HepG2 (cell line): ENCODE measurements around the gene KIRREL2. TPM values are rescaled to one million over a fixed set of nuclear protein-coding genes. Genes with fewer than 3 reads are reported as not detected.

Experiments
- DNMT1 ChIP-seq: sonication (generic); formaldehyde crosslinking; IDR thresholded peaks from 2 replicates; pipeline ENCODE4 v1.5.1; 2020; ENCODE audit warnings: mild to moderate bottlenecking, missing genetic modification reagents
- DR1 ChIP-seq: sonication (generic); formaldehyde crosslinking; IDR thresholded peaks from 2 replicates; pipeline ENCODE4 v1.8.0; 2021; ENCODE audit warnings: mild to moderate bottlenecking, missing genetic modification reagents, inconsistent platforms
- ESRRA ChIP-seq: sonication (generic); formaldehyde crosslinking; IDR thresholded peaks from 2 replicates; pipeline ENCODE4 v1.5.1; 2020; ENCODE audit warnings: mild to moderate bottlenecking, low read depth, missing genetic modification reagents
- FLYWCH1 ChIP-seq: sonication (generic); formaldehyde crosslinking; IDR thresholded peaks from 2 replicates; pipeline ENCODE4 v1.8.1; 2023; ENCODE audit warnings: mild to moderate bottlenecking, missing genetic modification reagents
- FOXJ3 ChIP-seq: sonication (generic); formaldehyde crosslinking; IDR thresholded peaks from 2 replicates; pipeline ENCODE4 v1.4.0; 2020; ENCODE audit warnings: missing genetic modification reagents, mild to moderate bottlenecking, borderline replicate concordance
- HMGXB3 ChIP-seq: sonication (generic); formaldehyde crosslinking; IDR thresholded peaks from 2 replicates; pipeline ENCODE4 v1.4.0; 2020; ENCODE audit warnings: missing genetic modification reagents, borderline replicate concordance
- HNRNPLL ChIP-seq: fragments of 200-400 bp; formaldehyde crosslinking; IDR thresholded peaks from 2 replicates; pipeline ENCODE4 v1.6.1; 2017; ENCODE audit warnings: mild to moderate bottlenecking, low read depth, low read length; ENCODE audit not compliant: poor library complexity, severe bottlenecking
- HOXA9 ChIP-seq: sonication (generic); formaldehyde crosslinking; IDR thresholded peaks from 2 replicates; pipeline ENCODE4 v1.8.1; 2022; ENCODE audit warnings: missing genetic modification reagents, mild to moderate bottlenecking, moderate library complexity, borderline replicate concordance
- MIER3 ChIP-seq: IDR thresholded peaks from 2 replicates; pipeline ENCODE4 v1.6.1; 2016; ENCODE audit warnings: missing compliant biosample characterization, borderline replicate concordance
- RXRB ChIP-seq: IDR thresholded peaks from 2 replicates; pipeline ENCODE4 v1.6.1; 2016; ENCODE audit warnings: borderline replicate concordance, missing genetic modification reagents, missing compliant biosample characterization
- SOX13 ChIP-seq, 3 experiments: fragments of 450-650 bp in 1 of 3; sonication (generic) in 1 of 3; formaldehyde crosslinking in 1 of 3; IDR thresholded peaks in 2 of 3; conservative IDR thresholded peaks in 1 of 3; 2 replicates each; pipeline versions ENCODE4 v1.5.0 to v1.6.1; 2016 to 2020; ENCODE audit warnings: antibody characterized with exemption in 1 of 3, mild to moderate bottlenecking in 1 of 3, missing compliant biosample characterization in 1 of 3, missing genetic modification reagents in 1 of 3, moderate library complexity in 1 of 3
- SP1 ChIP-seq, 2 experiments: fragments of 450-650 bp in 1 of 2; sonication (generic) in 1 of 2; formaldehyde crosslinking in 1 of 2; IDR thresholded peaks; 2 replicates each; pipeline versions ENCODE4 v1.4.0 to v1.6.1; 2016 to 2020; ENCODE audit warnings: missing genetic modification reagents in 1 of 2
- TCF7 ChIP-seq: sonication (generic); IDR thresholded peaks from 2 replicates; pipeline ENCODE4 v1.6.1; 2016; ENCODE audit warnings: antibody characterized with exemption, low read depth
- U2AF2 ChIP-seq: fragments of 200-400 bp; formaldehyde crosslinking; IDR thresholded peaks from 2 replicates; pipeline ENCODE4 v1.6.1; 2017; ENCODE audit warnings: low read depth, mild to moderate bottlenecking, low read length
- YEATS4 ChIP-seq: sonication (generic); formaldehyde crosslinking; IDR thresholded peaks from 2 replicates; pipeline ENCODE4 v1.4.0; 2020; ENCODE audit warnings: missing genetic modification reagents, borderline replicate concordance
- ZNF609 ChIP-seq: sonication (generic); formaldehyde crosslinking; IDR thresholded peaks from 2 replicates; pipeline ENCODE4 v1.4.0; 2020; ENCODE audit warnings: mild to moderate bottlenecking, missing genetic modification reagents, borderline replicate concordance
- ZNF724P ChIP-seq: sonication (generic); formaldehyde crosslinking; IDR thresholded peaks from 2 replicates; pipeline ENCODE4 v1.8.0; 2022; ENCODE audit warnings: missing genetic modification reagents, borderline replicate concordance
- polyA plus RNA-seq, 8 experiments: library from polyadenylated mRNA; depleted of rRNA in 3 of 8; stranded (reverse) in 7 of 8; unstranded in 1 of 8; fragments of >200 nt; fragmentation: Illumina TruSeq in 4 of 8; extraction: Trizol in 4 of 8; gene quantifications; 2 replicates each; pipeline versions ENCODE4 v1.2.1 to v1.2.3, GENCODE V29; 2011 to 2016; ENCODE audit warnings: low read depth in 4 of 8, missing spikeins in 1 of 8, mixed read lengths in 1 of 8; ENCODE audit not compliant: insufficient read depth in 1 of 8
- total RNA-seq, 5 experiments: library from RNA; depleted of rRNA; stranded (reverse); fragments of >200 nt; fragmentation: Illumina TruSeq; extraction: Trizol; gene quantifications; 2 replicates each; pipeline ENCODE4 v1.2.3, GENCODE V29; 2016; ENCODE audit warnings: low read depth in 1 of 5

The KIRREL2 gene
- total and polyA plus RNA-seq, 2 of the 13 experiments (the other 11 are each of a cell fraction or from before 2014, with no cell fraction given): 0.18 to 2.4 TPM

GRCh38 chr19:35845215-35846037 lies 11.3 kb upstream of the KIRREL2 start (continued):
- no peak for TF ChIP-seq HMGXB3
- no peak for TF ChIP-seq SP1 (IDR thresholded peaks at IDR 0.05)
- 0 out of 2 replicates have a peak, but pooled peaks have one; percentile 23 for TF ChIP-seq SP1 (CRISPR knock-in tag; IDR thresholded peaks at IDR 0.05)
- TF ChIP-seq MIER3 (CRISPR knock-in tag): no peak
- TF ChIP-seq TCF7: peak; percentile 73
- TF ChIP-seq FLYWCH1: no peak
- 0 out of 2 replicates have a peak, but pooled peaks have one; percentile 57 for TF ChIP-seq HOXA9 (CRISPR knock-in tag)
- 0 out of 2 replicates have a peak, but pooled peaks have one; percentile 27 for TF ChIP-seq DNMT1 (CRISPR knock-in tag)
- no peak for TF ChIP-seq ESRRA (CRISPR knock-in tag)
- TF ChIP-seq ZNF609 (CRISPR knock-in tag): peak; percentile 42; the same call in 1 of the 2 replicates
- TF ChIP-seq ZNF724P (CRISPR knock-in tag): 0 out of 2 replicates have a peak, but pooled peaks have one; percentile 26
- TF ChIP-seq SOX13 (IDR thresholded peaks at IDR 0.05): no peak
- TF ChIP-seq SOX13 (CRISPR knock-in tag; conservative IDR thresholded peaks at IDR 0.05 in 1 of 2, IDR thresholded peaks at IDR 0.05 in 1 of 2): 0 out of 4 replicates have a peak, but pooled peaks of 1 of the 2 experiments have one; percentile 26
- no peak for TF ChIP-seq DR1 (CRISPR knock-in tag)
- TF ChIP-seq U2AF2: no peak
- TF ChIP-seq RXRB (CRISPR knock-in tag): peak; percentile 71
- no peak for TF ChIP-seq YEATS4 (CRISPR knock-in tag)
- TF ChIP-seq HNRNPLL: peak; percentile 69
- TF ChIP-seq FOXJ3: no peak
